NT2/D1 (cell line): ENCODE results near the gene EXOC2.

ENCODE experiments used
- SUZ12 ChIP-seq: IDR thresholded peaks from 2 replicates; pipeline ENCODE4 v1.6.1; 2011; ENCODE audit not compliant: insufficient read length, insufficient read depth; ENCODE audit errors: extremely low read depth
- YY1 ChIP-seq: IDR thresholded peaks from 2 replicates; pipeline ENCODE4 v1.6.1; 2011; ENCODE audit not compliant: insufficient read length, insufficient read depth
- ZNF274 ChIP-seq: IDR thresholded peaks from 2 replicates; pipeline ENCODE4 v1.6.1; 2011; ENCODE audit warnings: mild to moderate bottlenecking, low read depth, low read length

GRCh38 chr6:516213-516612 lies 176.7 kb downstream of the EXOC2 start:
- no peak for TF ChIP-seq ZNF274
- TF ChIP-seq YY1: no peak
- no peak for TF ChIP-seq SUZ12
